MM.1S (cell line): Measurements from ENCODE around the gene RADIL.

Source experiments
- DNase-seq: peaks from one replicate; pipeline ENCODE4 v3.0.0-alpha.2; 2015
- H2AFZ ChIP-seq: fragments of 300-600 bp; sonication (generic); 2 replicates; pipeline ENCODE4 v1.6.0; 2016; ENCODE audit warnings: antibody characterized with exemption, low read length
- H3F3A ChIP-seq: fragments of 300-600 bp; sonication (generic); 2 replicates; pipeline ENCODE4 v1.6.1; 2016; ENCODE audit warnings: mild to moderate bottlenecking, antibody characterized with exemption, low read length, moderate library complexity, mixed read lengths; ENCODE audit not compliant: insufficient read depth
- H3K27ac ChIP-seq: fragments of 300-600 bp; sonication (generic); 2 replicates; pipeline ENCODE4 v1.5.1; 2016; ENCODE audit warnings: mild to moderate bottlenecking, low read length
- H3K27me3 ChIP-seq: fragments of 300-600 bp; sonication (generic); replicated peaks from 2 replicates; pipeline ENCODE4 v1.6.0; 2016; ENCODE audit warnings: low read length; ENCODE audit not compliant: insufficient read depth
- H3K36me3 ChIP-seq: fragments of 300-600 bp; sonication (generic); replicated peaks from 2 replicates; pipeline ENCODE4 v1.6.1; 2016; ENCODE audit warnings: mild to moderate bottlenecking, low read length, mixed read lengths; ENCODE audit not compliant: insufficient read depth
- H3K4me1 ChIP-seq: fragments of 300-600 bp; sonication (generic); 2 replicates; pipeline ENCODE4 v1.6.1; 2016; ENCODE audit warnings: low read length, mixed read lengths
- H3K4me2 ChIP-seq: fragments of 300-600 bp; sonication (generic); 2 replicates; pipeline ENCODE4 v1.6.0; 2016; ENCODE audit warnings: low read depth, low read length
- H3K4me3 ChIP-seq: fragments of 300-600 bp; sonication (generic); 2 replicates; pipeline ENCODE4 v1.5.1; 2016; ENCODE audit warnings: low read length, mixed read lengths
- H3K79me2 ChIP-seq: fragments of 300-600 bp; sonication (generic); 2 replicates; pipeline ENCODE4 v1.6.1; 2016; ENCODE audit warnings: mixed run types, low read length, mixed read lengths
- H3K9ac ChIP-seq: fragments of 300-600 bp; sonication (generic); 2 replicates; pipeline ENCODE4 v1.6.1; 2016; ENCODE audit warnings: low read length, mixed read lengths
- H3K9me2 ChIP-seq: fragments of 300-600 bp; sonication (generic); replicated peaks from 2 replicates; pipeline ENCODE4 v1.6.1; 2016; ENCODE audit warnings: mild to moderate bottlenecking, low read length, mixed read lengths; ENCODE audit not compliant: insufficient read depth
- H3K9me3 ChIP-seq: fragments of 300-600 bp; sonication (generic); replicated peaks from 2 replicates; pipeline ENCODE4 v1.6.1; 2016; ENCODE audit warnings: mild to moderate bottlenecking, low read length, mixed read lengths; ENCODE audit not compliant: insufficient read depth
- H4K20me1 ChIP-seq: fragments of 300-600 bp; sonication (generic); 2 replicates; pipeline ENCODE4 v1.6.1; 2016; ENCODE audit warnings: mild to moderate bottlenecking, low read length, moderate library complexity, mixed read lengths; ENCODE audit not compliant: insufficient read depth
- CTCF ChIP-seq: fragments of 300-600 bp; sonication (generic); IDR thresholded peaks from 2 replicates; pipeline ENCODE4 v1.5.1; 2016; ENCODE audit warnings: antibody characterized with exemption, low read length, mixed read lengths
- EZH2 ChIP-seq: fragments of 300-600 bp; sonication (generic); optimal IDR thresholded peaks from 2 replicates; pipeline ENCODE3; 2017; ENCODE audit warnings: low read depth, mild to moderate bottlenecking, antibody characterized with exemption, low read length, mixed read lengths
- EZH2phosphoT487 ChIP-seq: fragments of 300-600 bp; sonication (generic); IDR thresholded peaks from 2 replicates; pipeline ENCODE4 v1.6.1; 2018; ENCODE audit warnings: antibody characterized with exemption, low read length

The RADIL gene

GRCh38 chr7:4911111-4911828 lies 27.8 kb upstream of the RADIL start:
- no peak overlapping the region for H3K9ac ChIP-seq
- H4K20me1 ChIP-seq = no peaks in the 10 kb centered on the region
- H3K9me2 ChIP-seq = no peaks in the 10 kb centered on the region
- H3K36me3 ChIP-seq = no peaks in the 10 kb centered on the region
- TF ChIP-seq CTCF (no peak), EZH2phosphoT487 (no peak), EZH2 (no peak)
- no peaks in the 10 kb centered on the region for H3K9me3 ChIP-seq
- H2AFZ ChIP-seq = no peak overlapping the region
- no peaks in the 10 kb centered on the region for H3F3A ChIP-seq
- H3K4me1 ChIP-seq = no peaks in the 10 kb centered on the region
- no peaks in the 10 kb centered on the region for H3K79me2 ChIP-seq
- no peak overlapping the region for H3K27ac ChIP-seq
- no peak for DNase-seq
- no peak overlapping the region for H3K4me2 ChIP-seq
- H3K4me3 ChIP-seq = no peak overlapping the region
- H3K27me3 ChIP-seq = peaks cover 17% of the 10 kb centered on the region

GRCh38 chr7:4906682-4907081 lies 23.2 kb upstream of the RADIL start:
- Histone ChIP-seq H3K36me3 (no peaks in the 10 kb centered on the region), H3K27me3 (peaks cover 24% of the 10 kb centered on the region; the same call in 1 of the 2 replicates), H3K79me2 (no peaks in the 10 kb centered on the region), H3K4me3 (no peak overlapping the region), H3K9me2 (no peaks in the 10 kb centered on the region), H2AFZ (no peak overlapping the region), H3F3A (no peaks in the 10 kb centered on the region), H3K9me3 (no peaks in the 10 kb centered on the region), H3K9ac (no peak overlapping the region), H3K4me1 (no peaks in the 10 kb centered on the region), H3K4me2 (no peak overlapping the region), H4K20me1 (no peaks in the 10 kb centered on the region), H3K27ac (no peak overlapping the region)
- no peak for DNase-seq
- no peak for TF ChIP-seq EZH2phosphoT487
- TF ChIP-seq CTCF = no peak
- no peak for TF ChIP-seq EZH2

- H3F3A ChIP-seq = no peaks in the 10 kb centered on the region
- no peak for TF ChIP-seq EZH2phosphoT487
- no peak for TF ChIP-seq EZH2
- TF ChIP-seq CTCF = no peak
- H3K9me3 ChIP-seq = no peaks in the 10 kb centered on the region
- H3K79me2 ChIP-seq = no peaks in the 10 kb centered on the region
- H3K9ac ChIP-seq = no peak overlapping the region
- no peak overlapping the region for H3K4me3 ChIP-seq
- H4K20me1 ChIP-seq = no peaks in the 10 kb centered on the region
- H3K4me2 ChIP-seq = no peak overlapping the region
- H2AFZ ChIP-seq = no peak overlapping the region
- H3K36me3 ChIP-seq = no peaks in the 10 kb centered on the region
- H3K9me2 ChIP-seq = no peaks in the 10 kb centered on the region
- peaks cover 24% of the 10 kb centered on the region; the same call in 1 of the 2 replicates for H3K27me3 ChIP-seq
- no peak overlapping the region for H3K27ac ChIP-seq
- H3K4me1 ChIP-seq = no peaks in the 10 kb centered on the region
- no peak for DNase-seq
These were observed 21.7 kb upstream of the RADIL start for GRCh38 chr7:4905171-4905570.
